Measurements from ENCODE around the gene QRICH2. TPM values are rescaled to one million over a fixed set of nuclear protein-coding genes. Genes with fewer than 3 reads are reported as not detected.

Gene QRICH2
- total and polyA plus RNA-seq, 10 of the 15 experiments (the other 5 are each of a cell fraction or from before 2014, with no cell fraction given) = 0.04 to 0.72 (median 0.25) TPM

- POLR2A ChIA-PET = interaction anchor here (0.5 to 2.5 kb wide), 12 partner anchors 13 to 56 kb away, joined by 3 to 20 read pairs (median 4); partner anchors contain the start of gene UBALD2
- no peak for FAIRE-seq
Observed at GRCh38 chr17:76233588-76234353, 74.3 kb downstream of the QRICH2 start.

DNA sequence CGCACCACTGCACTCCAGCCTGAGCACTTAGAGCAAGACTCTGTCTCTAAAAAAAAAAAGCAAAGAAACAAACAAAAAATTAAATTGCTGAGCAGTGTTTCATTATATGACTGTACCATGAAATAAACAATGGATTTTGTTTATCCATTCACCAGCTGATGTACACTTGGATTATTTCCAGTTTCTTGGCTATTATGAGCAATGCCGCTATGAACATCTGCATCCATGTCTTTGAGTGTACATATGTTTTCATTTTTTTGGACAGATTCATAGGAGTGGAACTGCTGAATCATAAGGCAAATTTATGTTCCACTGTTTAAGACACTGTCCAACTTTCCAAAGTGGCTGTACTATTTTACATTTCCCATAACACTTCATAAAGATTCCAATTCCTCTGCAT is 75.7 kb downstream of the QRICH2 start:
- SMC1A ChIA-PET (ENCODE audit: uncharacterized antibody, unreplicated experiment) = interaction anchor here (1.1 to 3.4 kb wide), 6 partner anchors 16 to 202 kb away, joined by 3 to 13 read pairs (median 6); no protein-coding TSS in a partner anchor
- Histone ChIP-seq H3K9me3 (replicated peaks; ENCODE audit: control insufficient read depth, insufficient read depth, low read length) (no peaks in the 10 kb centered on the region), H3K9ac (ENCODE audit: control insufficient read depth, insufficient read depth, low read length) (no peak overlapping the region), H3K4me1 (ENCODE audit: control insufficient read depth, insufficient read depth, low read length) (peaks cover 9% of the 10 kb centered on the region), H3K79me2 (ENCODE audit: control insufficient read depth, insufficient read depth, low read length) (no peaks in the 10 kb centered on the region), H3K4me3 (no peak overlapping the region), H2AFZ (ENCODE audit: control insufficient read depth, low read depth, low read length) (no peak overlapping the region), H4K20me1 (ENCODE audit: control insufficient read depth, insufficient read depth) (no peaks in the 10 kb centered on the region), H3K27me3 (replicated peaks in 1 of 2; ENCODE audit: control insufficient read depth in 2 of 2, insufficient read depth in 2 of 2, low read length in 1 of 2) (no peaks in the 10 kb centered on the region), H3K36me3 (ENCODE audit: control insufficient read depth in 2 of 2, insufficient read depth in 2 of 2, low read length in 1 of 2) (no peaks in the 10 kb centered on the region), H3K27ac (ENCODE audit: control insufficient read depth, insufficient read depth) (no peak overlapping the region), H3K4me2 (ENCODE audit: control insufficient read depth, insufficient read depth) (no peak overlapping the region)
- POLR2A ChIA-PET = interaction anchor here (1.0 to 2.2 kb wide), 2 partner anchors 12 to 15 kb away, joined by 3 to 6 read pairs; no protein-coding TSS in a partner anchor
- intact Hi-C loops (cut with micrococcal nuclease; ENCODE audit: unreplicated experiment) (loop anchor here (5.0 kb wide), 1 partner anchor 35 kb away; the partner anchor contains the start of gene UBALD2), in situ Hi-C loops (cut with MboI) (no loop called here)
- FAIRE-seq (no peak), ATAC-seq (no peak), DNase-seq (ENCODE audit: low read depth, low spot score) (no peak)
- 100% methylated on average over 2 of the region's 2 CpGs for WGBS (ENCODE audit: insufficient coverage, insufficient replicate concordance, low lambda C conversion rate, missing lambda C conversion rate)
- TF ChIP-seq LARP7 (IDR thresholded peaks at IDR 0.05) = no peak
- TF ChIP-seq, protein P1, sequence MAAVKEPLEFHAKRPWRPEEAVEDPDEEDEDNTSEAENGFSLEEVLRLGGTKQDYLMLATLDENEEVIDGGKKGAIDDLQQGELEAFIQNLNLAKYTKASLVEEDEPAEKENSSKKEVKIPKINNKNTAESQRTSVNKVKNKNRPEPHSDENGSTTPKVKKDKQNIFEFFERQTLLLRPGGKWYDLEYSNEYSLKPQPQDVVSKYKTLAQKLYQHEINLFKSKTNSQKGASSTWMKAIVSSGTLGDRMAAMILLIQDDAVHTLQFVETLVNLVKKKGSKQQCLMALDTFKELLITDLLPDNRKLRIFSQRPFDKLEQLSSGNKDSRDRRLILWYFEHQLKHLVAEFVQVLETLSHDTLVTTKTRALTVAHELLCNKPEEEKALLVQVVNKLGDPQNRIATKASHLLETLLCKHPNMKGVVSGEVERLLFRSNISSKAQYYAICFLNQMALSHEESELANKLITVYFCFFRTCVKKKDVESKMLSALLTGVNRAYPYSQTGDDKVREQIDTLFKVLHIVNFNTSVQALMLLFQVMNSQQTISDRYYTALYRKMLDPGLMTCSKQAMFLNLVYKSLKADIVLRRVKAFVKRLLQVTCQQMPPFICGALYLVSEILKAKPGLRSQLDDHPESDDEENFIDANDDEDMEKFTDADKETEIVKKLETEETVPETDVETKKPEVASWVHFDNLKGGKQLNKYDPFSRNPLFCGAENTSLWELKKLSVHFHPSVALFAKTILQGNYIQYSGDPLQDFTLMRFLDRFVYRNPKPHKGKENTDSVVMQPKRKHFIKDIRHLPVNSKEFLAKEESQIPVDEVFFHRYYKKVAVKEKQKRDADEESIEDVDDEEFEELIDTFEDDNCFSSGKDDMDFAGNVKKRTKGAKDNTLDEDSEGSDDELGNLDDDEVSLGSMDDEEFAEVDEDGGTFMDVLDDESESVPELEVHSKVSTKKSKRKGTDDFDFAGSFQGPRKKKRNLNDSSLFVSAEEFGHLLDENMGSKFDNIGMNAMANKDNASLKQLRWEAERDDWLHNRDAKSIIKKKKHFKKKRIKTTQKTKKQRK (IDR thresholded peaks at IDR 0.05; ENCODE audit: low read depth, low read length) = no peak
- no peak for TF ChIP-seq HDGF (IDR thresholded peaks at IDR 0.05)
- BruUV-seq (replicated peaks) = no TSS peak
- RAD21 ChIA-PET (ENCODE audit: unreplicated experiment) = interaction anchor here (1.7 to 2.2 kb wide), 2 partner anchors 36 to 41 kb away, joined by 4 to 10 read pairs; no protein-coding TSS in a partner anchor
- CTCF ChIA-PET = no interaction called here

More at GRCh38 chr17:76233588-76234353, 74.3 kb downstream of the QRICH2 start:
- SMC1A ChIA-PET (ENCODE audit: uncharacterized antibody, unreplicated experiment) = interaction anchor here (0.7 to 3.4 kb wide), 21 partner anchors 10 to 112 kb away, joined by 3 to 13 read pairs (median 4); no protein-coding TSS in a partner anchor
- WGBS (ENCODE audit: insufficient coverage, insufficient replicate concordance, low lambda C conversion rate, missing lambda C conversion rate) = 40% methylated on average over 6 of the region's 6 CpGs
- H3K27ac ChIP-seq (ENCODE audit: control insufficient read depth, insufficient read depth) = peak overlapping the region; percentile 8; the same call in 1 of the 2 replicates
- no peaks in the 10 kb centered on the region for H3K27me3 ChIP-seq (replicated peaks in 1 of 2; ENCODE audit: control insufficient read depth in 2 of 2, insufficient read depth in 2 of 2, low read length in 1 of 2)
- H3K4me3 ChIP-seq = no peak overlapping the region
- peaks cover 9% of the 10 kb centered on the region for H3K4me1 ChIP-seq (ENCODE audit: control insufficient read depth, insufficient read depth, low read length)
- H3K79me2 ChIP-seq (ENCODE audit: control insufficient read depth, insufficient read depth, low read length) = no peaks in the 10 kb centered on the region
- BruUV-seq (replicated peaks) = no TSS peak
- in situ Hi-C loops (cut with MboI) = no loop called here
- H2AFZ ChIP-seq (ENCODE audit: control insufficient read depth, low read depth, low read length) = no peak overlapping the region; the same call in 1 of the 2 replicates
- H4K20me1 ChIP-seq (ENCODE audit: control insufficient read depth, insufficient read depth) = no peaks in the 10 kb centered on the region
- no peaks in the 10 kb centered on the region for H3K9me3 ChIP-seq (replicated peaks; ENCODE audit: control insufficient read depth, insufficient read depth, low read length)
- intact Hi-C loops (cut with micrococcal nuclease; ENCODE audit: unreplicated experiment) = loop anchor here (5.0 kb wide), 1 partner anchor 34 kb away; the partner anchor contains the start of gene UBALD2
- ATAC-seq (no peak), DNase-seq (ENCODE audit: low read depth, low spot score) (no peak)
- 0 out of 4 replicates have a peak, but pooled peaks of 1 of the 2 experiments have one; percentile 33 for TF ChIP-seq CEBPB (IDR thresholded peaks at IDR 0.05; ENCODE audit: borderline replicate concordance in 1 of 2, low read depth in 2 of 2, low read length in 2 of 2)
- TF ChIP-seq YY1 (IDR thresholded peaks at IDR 0.05; ENCODE audit: low read depth, low read length) = no peak
- H3K36me3 ChIP-seq (ENCODE audit: control insufficient read depth in 2 of 2, insufficient read depth in 2 of 2, low read length in 1 of 2) = no peaks in the 10 kb centered on the region
- no peak overlapping the region for H3K9ac ChIP-seq (ENCODE audit: control insufficient read depth, insufficient read depth, low read length)
- RAD21 ChIA-PET (ENCODE audit: unreplicated experiment) = interaction anchor here (0.7 to 2.2 kb wide), 8 partner anchors 12 to 50 kb away, joined by 3 to 19 read pairs (median 6); no protein-coding TSS in a partner anchor
- CTCF ChIA-PET = interaction anchor here (0.7 to 1.7 kb wide), 7 partner anchors 13 to 54 kb away, joined by 3 to 7 read pairs (median 5); no protein-coding TSS in a partner anchor
- H3K4me2 ChIP-seq (ENCODE audit: control insufficient read depth, insufficient read depth) = peak overlapping the region; percentile 66
